GM18907 (cell line): ENCODE results near the gene NAA10.

ENCODE experiments used
- ATAC-seq: cut with Tn5 transposase; IDR thresholded peaks from one replicate; pipeline ENCODE4 v1.9.1; 2021; ENCODE audit warnings: mild to moderate bottlenecking, moderate library complexity; ENCODE audit not compliant: unreplicated experiment

NAA10 gene

DNA sequence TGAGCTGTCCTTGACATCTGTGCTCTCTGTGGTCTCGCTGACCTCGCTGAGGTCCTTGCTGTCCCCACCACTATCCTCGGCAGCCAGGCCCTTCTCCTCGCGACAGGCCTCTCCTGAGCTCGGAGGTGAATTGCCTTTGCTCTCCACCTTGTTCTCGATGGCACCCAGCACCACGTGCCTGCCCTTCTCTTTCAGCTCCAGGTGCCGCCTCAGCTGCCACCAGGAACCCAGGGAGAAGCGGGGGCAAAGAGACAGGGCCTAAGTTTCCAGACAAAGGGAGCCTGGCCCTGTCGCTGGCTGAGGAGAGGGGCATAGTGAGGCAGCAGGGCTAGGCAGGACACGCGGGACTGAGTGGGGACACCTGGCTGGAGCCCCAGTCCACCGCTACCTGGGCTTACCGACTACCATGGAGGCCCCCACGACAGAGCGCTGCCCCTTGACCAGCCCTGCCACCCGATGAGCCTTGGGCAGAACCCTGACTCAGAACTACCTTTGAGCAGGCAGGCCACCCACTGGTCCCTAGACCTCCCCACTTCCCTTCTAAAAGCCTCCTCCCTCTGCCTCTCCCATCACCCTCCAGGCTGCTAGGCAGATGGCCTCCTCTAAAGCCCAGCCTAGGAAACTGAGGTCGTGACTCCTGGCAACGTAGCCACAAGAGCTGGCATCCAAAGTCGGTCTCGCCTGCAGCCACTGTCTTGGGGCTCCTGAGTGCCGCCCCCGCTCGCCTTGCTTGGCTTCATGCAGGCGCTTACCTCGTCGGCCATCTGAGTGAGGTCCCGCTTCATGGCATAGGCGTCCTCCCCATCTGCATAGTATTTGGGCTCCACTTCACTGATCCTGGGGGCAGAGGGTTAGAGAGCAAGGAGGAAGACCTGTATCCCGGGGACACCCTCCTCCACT is 4.6 kb downstream of the NAA10 start:
- ATAC-seq = no peak

DNA sequence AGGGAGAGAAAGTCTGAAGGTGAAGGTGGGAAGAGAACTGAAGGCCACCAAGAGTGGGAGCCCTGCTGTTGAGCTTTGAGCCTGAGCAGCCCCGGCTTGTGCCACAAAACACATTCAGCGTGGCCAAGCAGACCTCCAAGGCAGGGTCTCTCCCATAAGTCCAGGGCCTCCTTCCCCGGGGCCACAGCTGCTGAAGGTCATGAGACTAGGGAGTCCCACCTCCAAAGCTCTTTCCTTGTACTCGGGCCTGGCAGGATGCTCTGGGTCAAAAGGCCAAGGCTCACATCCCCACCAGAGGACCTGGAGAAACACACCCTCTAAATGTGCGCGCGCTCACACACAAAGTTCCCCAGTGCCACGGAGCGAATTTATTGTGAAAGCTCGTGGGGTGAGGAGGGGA is 5.3 kb downstream of the NAA10 start:
- no peak for ATAC-seq

DNA sequence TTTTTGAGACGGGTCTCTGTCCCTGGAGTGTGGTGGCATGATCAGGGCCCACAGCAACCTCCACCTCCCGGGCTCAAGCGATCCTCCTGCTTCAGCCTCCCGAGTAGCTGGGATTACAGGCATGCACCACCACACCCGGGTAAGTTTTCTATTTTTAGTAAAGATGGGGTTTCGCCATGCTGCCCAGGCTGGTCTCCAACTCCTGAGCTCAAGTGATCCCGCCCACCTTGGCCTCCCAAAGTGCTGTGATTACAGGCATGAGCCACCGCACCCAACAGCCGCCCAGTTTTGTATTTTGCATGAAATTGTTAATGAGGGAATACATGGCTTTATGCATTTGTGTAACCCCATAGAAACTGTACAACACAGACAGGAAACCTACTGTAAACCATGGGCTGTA is 6.0 kb downstream of the NAA10 start:
- ATAC-seq = no peak

DNA sequence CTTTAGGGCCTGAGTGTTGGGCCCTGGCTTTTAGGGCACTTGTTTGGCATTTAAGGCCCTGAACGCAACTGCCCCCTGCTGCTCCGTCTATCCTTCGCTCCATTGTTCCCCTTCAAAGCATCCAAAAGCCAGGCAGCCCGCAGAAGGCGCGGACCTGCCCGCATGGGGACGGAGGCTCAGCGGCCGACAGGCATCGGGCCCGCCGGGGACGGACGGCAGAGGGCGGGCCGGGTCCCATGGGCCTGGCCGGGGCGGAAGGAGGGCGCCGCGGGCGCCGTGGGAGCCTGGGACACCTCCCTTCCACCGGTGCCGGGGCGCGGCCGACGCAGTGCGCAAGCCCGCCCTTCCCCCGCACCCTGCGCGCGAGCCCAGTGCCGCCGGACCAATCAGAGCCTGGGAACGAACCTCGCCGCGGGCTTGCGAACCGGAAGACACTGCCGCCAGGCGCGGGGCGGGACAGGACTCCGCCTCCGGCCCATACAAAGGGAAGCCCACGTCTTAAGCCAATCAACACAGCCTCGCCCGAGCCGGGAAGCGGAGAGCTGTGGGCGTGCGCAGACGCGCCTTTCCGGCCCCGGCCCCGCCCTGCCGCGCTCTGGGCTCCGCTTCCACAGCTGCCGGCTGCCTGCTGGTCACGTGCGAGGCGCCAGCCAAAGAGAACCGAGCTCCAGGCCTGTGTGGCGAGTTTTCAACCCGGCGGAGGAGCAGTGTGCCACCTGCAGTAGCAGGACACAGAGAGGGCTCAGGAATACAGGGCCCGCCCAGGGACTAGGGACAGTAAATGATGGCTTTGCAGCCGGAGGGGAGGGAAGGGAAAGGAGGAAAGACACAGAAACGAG is 6.7 kb downstream of the NAA10 start:
- peak; percentile 81 for ATAC-seq

DNA sequence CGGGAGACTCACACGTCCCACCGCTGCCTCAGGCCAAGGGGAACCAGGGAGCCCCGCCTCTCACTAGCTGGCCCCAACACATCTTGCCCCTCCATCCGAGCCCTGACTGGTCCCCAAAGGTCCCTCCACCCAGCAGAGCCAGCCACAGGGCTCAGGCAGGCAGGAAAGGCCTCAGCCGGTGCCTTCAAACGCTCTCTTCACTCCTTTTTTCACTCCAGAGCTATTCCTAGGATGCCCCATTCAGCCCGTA is 7.2 kb downstream of the NAA10 start:
- ATAC-seq = no peak

DNA sequence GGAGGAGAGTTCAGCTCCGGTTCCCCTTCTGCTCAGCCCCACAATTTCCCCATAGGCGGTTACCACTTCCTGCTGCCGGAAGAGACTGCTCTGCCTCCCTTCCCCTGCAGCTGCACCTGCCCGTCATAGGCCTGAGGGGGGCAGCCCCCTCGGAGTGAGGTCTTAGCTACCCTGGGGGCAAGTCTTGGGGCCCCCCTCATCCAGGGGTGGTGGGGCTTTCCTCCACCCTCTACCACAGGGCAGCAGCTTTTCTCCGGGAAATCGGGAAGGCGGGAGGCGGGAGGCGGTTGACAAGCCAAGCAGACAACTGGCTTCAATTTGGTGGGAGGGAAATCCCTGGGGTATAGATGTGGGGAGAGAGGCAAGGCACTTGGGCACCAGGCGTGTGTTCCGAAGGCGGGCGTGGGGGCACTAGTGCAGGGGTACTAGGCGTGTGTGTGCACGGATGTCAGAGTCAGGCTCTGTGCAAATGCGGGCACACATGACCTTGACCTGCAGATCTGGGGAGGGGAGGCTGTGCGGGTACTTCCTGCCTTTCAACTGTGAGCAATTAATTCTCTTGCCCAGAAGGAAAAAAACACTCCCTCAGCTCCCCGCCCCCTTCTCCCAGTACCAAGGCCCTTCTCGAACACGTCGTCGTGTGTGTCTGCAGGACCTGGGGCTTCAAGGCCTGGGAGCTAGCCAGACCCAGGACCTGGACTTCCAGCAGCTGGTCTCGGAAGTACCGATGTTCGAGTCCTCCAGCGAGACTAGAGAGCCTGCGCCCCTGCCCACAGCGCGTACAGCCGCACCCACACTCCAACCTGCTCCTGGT is 7.8 kb downstream of the NAA10 start:
- ATAC-seq = peak; percentile 57

DNA sequence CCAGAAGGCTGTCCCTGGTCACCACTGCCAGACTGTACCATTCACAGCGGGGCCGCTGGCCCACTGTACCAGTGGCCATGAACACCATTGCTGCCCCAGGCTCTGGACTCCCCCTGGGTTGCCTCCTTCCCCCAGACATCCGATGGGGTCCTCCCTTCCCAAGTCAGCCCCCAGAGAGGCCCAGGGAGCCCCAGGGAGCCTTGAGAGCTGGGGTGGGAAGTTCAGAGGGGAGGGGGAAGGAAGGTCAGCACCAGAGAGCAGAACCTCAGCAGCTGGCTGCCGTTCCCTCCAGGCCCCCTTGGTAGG is 8.3 kb downstream of the NAA10 start:
- ATAC-seq = peak; percentile 1

DNA sequence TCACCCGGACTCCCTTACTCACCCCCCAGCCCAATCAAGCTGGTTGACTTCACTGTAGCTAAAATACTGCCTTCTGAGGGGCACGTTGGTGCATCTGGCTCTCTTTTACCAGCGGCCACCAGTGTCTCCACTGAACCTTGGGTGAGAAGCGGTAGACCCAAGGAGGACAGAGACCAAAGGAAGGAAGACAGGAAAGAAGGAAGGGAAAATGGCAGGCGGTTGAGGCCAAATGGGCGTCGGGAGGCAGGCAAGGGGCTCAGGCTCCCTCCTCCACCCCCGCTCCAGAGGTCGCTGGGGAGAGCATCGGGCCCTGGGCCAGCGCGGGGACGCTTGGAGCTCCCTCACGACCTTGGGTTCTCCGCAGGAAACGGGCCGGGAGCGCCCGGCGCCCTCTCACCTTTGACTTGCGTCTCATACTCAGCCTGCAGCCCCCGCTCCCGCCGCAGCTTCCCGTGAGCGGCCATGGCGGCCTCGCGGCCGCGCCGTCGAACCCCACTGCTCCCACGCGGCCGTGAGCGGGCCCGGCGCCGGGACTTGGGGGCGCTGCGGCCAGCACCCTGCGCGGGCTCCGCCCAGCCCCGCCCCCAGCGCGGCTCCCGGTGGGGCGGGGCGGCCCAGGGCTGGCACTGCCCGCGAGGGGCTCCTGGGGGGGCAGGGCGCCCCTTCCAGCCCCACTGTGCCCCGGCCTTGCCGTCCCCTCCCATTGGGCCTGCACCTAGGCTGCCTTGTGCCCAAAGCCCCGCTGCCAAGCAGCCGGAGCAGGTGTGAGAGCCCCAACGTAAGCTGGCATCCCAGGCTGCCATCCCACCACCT is 8.9 kb downstream of the NAA10 start, which contains the start of gene ARHGAP4:
Gene ARHGAP4, minus strand, starts transcription at position 526 of the 813 bp plus-strand sequence. Its CDS starts 62 bp downstream, at position 464.
- ATAC-seq = no peak

DNA sequence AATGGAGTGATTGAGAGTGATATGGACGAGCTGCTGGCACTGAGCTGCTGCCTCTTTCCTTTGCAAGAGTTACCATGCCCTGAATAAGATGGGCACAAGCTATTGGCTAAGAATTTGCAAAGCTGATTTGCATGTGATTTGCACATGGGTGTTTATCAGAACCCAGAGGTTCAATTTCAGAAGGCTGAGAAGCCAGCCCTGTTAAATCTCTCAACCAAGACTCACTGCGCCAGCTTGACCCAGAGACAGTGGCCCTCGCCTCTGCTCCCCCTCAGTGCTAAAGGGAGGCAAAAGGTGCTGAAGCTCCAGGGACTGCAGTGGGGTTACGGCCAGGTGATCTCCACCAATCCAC is 9.5 kb downstream of the NAA10 start:
- ATAC-seq = no peak

DNA sequence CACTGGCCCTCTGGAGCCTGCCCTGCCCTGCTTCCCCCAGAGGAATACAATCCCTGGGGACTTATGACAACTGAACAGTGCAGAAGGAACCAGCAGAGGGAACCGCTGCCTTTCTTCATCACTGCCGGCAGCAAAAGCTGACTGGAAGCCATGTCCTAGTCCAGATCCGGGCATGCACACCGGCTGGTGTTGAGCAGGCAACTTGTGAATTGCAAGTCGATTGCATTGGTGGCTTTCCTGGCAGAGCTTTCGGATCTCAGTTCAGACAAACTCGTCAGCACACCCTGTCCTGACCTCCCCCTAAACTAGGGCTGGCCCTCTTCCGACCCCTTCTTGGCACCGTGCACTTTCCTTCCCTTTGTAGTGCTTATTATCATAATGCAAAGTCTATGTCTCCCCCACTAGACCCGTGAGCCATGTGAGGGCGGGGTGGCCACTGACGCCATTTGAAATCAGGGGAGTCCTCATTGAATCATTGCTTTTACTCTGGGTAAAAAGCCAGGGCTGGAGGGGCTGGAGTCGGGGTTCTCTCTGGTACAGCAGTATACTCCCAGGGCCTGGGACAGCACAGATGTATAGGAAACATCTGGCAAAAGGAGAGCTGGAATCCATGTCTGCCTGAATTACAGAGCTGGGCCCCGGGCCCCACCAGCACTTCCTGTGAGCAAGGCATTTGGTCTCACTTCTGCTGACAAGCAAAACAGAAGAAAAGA is 10.5 kb downstream of the NAA10 start:
- no peak for ATAC-seq

DNA sequence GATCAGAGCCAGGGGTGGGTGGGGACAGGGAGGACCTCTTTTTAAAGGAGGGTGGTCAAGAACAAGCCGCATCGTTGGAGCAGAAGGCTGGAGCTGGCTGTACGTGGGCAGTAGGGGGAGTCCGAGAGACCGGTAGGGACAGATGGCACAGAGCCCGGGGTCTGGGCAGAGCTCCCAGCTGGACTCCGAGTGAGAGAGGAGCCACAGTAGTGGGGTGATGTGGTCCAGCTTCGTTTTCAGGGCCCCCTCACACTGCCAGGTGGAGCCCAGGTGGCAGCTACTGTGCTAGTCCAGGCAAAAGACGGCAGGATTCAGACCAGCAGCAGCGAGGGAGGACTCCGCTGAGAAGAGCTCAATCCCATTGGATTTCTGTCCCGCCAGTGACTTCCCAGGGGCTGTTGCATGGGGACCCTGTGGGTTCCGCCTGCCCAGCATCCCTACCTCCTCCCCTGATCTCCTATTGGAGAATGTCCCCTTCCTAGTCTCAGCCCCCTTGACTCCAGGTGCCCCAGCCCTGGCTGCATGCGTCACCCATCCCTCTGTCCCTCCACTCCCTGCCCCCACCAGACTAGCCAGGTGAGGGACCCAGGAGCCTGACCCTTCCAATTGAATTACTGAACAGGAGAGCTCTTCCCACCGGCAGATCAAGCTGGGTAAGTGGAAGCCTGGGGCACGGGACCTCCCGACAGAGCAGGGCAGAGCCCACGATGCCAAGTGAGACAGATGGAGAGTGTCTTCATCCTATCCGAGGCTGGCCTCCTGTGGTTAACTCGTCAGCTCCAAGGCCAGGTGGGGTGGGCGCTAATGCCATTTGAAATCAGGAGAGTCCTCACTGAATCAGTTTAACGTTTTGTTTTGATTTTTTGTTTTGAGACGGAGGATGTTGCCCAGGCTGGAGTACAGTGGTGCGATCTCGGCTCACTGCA is 11.6 kb downstream of the NAA10 start:
- ATAC-seq = no peak

DNA sequence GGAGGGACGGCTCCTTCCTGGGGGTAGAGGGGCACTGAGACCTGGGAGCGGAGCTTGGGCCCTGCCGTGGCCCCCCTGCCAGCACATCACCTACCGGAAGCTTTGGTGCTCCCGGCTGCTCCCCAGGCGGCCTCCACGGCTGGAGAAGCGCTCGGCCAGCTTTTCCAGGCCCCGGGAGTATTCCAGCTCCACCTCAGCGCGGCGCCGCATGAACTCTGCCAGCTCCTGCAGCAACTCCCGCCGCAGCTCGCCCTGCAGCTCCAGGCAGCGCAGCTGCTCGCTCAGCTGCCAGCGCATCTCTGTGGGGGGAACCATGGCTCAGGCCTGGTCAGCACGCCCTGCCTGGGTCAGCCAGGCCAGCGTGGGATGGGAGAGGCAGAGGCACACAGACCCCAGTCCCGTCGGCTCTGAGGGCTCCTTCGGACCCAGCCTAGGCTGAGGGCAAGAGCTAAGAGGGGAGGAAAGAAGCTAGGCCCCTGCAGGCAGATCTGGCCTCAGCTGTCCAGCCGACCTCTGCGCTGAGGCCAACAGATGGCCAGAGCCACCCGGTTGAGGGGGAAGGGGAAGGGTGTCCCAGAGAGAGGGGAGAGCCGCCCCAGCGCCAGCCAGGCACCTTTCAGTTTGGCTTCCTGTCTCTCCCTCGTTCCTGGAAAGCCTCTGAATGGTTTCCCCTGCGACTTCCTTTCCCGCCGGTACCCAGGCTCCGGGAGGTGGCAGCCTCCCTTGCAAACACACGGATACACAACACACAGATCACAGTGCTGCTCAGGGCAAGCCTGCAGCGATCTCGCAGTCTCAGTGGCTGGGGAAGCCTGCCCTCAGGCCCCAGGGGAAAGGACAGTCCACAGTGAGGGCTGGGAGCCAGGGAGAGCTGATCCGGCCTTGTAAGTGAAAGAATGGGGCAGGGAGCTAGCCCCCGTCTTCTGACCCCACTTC is 13.1 kb downstream of the NAA10 start:
- no peak for ATAC-seq

DNA sequence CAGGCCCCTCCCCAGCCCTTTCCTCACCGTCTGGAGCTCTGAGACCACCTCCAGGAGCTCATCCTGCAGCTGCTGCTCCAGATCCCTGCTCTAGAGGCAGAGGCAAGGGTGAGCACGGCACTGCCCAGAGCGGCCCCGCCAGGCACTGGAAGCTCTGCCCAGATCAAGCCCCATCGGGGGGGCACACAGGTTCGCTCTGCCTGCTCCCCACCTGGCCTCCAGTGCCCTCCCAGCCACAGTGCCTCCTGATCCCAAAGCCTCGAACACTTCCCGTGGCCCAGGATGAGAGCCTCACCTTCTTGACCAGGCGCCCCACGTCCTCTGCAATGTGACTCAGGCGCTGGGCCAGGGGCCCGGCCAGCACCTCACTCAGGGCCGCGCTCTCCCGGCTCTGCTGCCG is 13.8 kb downstream of the NAA10 start:
- no peak for ATAC-seq

DNA sequence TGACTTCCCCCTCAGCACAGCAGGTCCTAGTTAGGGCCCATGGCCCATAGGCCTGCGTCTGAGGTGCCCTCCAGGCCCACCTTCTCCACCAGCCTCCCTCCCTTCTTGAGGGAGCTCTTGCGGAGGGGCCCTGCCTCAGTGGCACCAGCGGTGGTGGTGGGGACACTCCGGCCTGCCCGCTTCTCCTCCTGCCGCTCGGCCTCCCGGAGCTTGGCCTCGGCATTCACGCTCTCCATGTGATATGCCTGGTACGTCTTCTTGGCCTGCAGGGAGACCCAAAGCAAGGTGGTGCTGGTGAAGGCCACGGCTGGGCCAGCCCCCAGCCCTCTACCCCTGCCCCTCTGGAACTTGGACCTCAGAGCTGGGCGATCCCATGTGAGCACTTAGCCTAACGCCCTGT is 14.3 kb downstream of the NAA10 start:
- ATAC-seq = no peak

DNA sequence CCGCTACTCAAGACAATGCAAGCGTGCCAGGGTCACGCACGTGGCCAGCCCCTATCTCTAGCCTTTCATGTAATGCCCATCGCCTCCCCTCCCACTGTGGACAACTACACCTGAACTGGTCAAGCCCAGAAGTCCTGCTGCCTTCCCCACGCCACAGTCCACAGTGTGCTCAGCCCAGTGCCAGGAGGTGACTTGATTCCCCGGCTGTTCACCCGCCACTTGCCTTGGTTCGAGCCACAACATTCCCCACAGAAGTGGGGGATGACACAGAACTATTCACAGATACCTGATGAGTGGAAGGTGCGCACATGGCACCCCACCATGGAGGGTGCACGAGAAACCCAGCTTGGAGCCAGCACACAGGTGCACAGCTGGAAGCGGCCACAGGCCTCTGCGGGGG is 15.6 kb downstream of the NAA10 start:
- ATAC-seq = no peak

DNA sequence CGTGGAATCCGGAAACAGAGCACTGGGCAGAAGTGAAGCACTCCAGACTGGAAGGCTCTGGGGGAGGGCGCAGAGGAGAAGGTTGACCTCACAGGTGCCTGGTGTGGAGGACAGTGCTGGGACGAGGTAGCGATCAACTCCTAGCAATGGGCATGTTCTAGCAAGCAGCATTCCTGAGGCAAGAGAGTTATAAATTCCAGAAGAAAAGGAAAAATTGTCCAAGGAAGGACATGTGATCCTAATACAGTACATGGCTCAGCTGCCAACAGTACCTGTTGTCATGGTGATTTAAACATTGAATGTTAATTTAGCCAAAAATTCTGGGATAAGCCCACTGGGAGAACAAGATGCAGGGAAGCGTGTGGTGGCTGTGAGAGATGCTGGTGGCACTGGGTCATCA is 17.0 kb downstream of the NAA10 start:
- ATAC-seq = no peak

DNA sequence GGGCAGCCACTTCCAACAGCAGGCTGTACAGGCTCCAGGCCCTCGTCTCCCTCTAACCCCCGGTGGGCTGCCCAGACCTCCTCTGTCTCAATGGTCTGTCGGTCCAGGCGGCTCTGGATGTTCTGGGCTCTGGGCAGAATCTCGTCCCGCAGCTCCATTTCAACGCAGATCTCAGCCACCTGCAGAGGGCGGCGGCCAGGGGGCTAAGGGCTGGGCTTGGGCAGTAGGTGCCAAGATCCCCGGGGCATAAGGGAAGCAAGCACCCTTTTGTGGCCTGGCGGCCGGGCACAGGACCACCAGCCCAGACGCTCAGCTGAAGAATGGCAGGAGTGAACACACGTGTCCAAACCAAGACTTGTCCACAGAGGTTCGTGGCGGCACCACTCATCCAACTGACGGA is 21.1 kb downstream of the NAA10 start:
- no peak for ATAC-seq

DNA sequence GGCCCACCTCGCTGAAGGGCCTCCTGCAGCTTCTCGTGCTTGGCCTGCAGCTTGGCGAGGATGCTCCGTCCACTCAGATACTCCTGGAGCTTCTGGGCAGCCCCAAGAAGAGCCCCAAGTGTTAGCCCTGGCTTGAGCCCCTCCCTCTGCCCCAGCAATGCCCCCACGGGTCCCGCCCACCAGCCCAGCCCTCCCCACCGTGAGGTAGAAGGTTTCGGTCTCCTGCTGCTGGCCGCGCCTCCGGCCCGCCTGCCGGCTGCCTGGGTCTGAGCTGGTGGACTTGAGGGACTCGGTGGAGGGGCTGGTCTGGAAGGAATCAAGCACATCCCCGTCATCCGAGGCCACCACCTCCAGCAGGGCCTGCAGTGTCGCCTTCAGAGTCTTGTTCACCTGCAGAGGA is 21.6 kb downstream of the NAA10 start:
- ATAC-seq = no peak
